OCI-LY1 (cell line): ENCODE data around the gene SLC25A33.

ENCODE experiments used
- EZH2 ChIP-seq: fragments of 200-600 bp; sonication (generic), shearing (Covaris generic); IDR thresholded peaks from 2 replicates; pipeline ENCODE4 v1.8.0; 2017; ENCODE audit warnings: borderline replicate concordance, mixed run types, mild to moderate bottlenecking, antibody characterized with exemption, low read length, moderate library complexity, mixed read lengths
- TF ChIP-seq, protein P1 (sequence below): fragments of 200-600 bp; sonication (generic), shearing (Covaris generic); IDR thresholded peaks from 2 replicates; pipeline ENCODE4 v1.5.1; 2017; ENCODE audit warnings: mild to moderate bottlenecking, antibody characterized with exemption, low read length, moderate library complexity, mixed read lengths

DNA sequence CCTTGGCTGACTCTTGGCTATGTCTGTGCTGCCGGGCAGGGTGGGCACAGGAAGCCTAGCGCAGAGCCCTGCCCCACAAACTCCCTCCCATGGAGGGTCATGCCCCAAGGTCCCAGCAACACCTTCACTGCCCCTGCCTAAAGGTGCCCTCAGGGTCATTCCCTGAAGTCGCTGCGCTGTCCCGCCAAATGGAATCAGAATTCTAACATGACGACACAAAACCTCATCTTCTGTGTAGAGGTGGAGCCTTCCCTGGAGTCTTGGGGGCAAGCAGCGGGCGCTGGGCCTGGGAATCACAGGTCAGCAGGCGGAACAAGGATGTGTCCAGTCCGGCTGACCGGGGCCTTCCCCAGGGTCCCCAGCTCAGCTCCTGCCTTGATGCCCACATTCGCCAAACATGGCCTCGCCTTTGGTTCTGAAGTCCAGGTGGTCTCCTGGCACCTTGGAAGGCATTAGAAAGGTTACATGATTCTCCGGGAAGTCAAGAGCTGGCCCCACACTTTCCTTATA is 66.7 kb downstream of the SLC25A33 start:
- TF ChIP-seq EZH2, result no peak
- TF ChIP-seq, protein P1, sequence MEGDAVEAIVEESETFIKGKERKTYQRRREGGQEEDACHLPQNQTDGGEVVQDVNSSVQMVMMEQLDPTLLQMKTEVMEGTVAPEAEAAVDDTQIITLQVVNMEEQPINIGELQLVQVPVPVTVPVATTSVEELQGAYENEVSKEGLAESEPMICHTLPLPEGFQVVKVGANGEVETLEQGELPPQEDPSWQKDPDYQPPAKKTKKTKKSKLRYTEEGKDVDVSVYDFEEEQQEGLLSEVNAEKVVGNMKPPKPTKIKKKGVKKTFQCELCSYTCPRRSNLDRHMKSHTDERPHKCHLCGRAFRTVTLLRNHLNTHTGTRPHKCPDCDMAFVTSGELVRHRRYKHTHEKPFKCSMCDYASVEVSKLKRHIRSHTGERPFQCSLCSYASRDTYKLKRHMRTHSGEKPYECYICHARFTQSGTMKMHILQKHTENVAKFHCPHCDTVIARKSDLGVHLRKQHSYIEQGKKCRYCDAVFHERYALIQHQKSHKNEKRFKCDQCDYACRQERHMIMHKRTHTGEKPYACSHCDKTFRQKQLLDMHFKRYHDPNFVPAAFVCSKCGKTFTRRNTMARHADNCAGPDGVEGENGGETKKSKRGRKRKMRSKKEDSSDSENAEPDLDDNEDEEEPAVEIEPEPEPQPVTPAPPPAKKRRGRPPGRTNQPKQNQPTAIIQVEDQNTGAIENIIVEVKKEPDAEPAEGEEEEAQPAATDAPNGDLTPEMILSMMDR, result no peak
